GM21526 (cell line): ENCODE measurements around the gene QARS1.
A peak's percentile ranks its signal among the peaks of the same experiment; 100 is the strongest.

Experiments used
- ATAC-seq: cut with Tn5 transposase; IDR thresholded peaks from one replicate; pipeline ENCODE4 v1.9.1; 2021; ENCODE audit warnings: moderate library complexity; ENCODE audit not compliant: unreplicated experiment, low FRiP score

Gene QARS1

GRCh38 chr3:49121132-49121736 lies 16.7 kb upstream of the QARS1 start:
- peak; percentile 2 for ATAC-seq

GRCh38 chr3:49120438-49121131 lies 16.0 kb upstream of the QARS1 start, which contains the start of gene USP19:
TSS of gene USP19 (minus strand) at chr3:49120823. CDS start at chr3:49119145, 1,678 bp downstream.
- peak; percentile 78 for ATAC-seq

GRCh38 chr3:49120096-49120437 lies 15.5 kb upstream of the QARS1 start:
- no peak for ATAC-seq

GRCh38 chr3:49119439-49119838 lies 14.9 kb upstream of the QARS1 start:
- ATAC-seq, result no peak

- no peak for ATAC-seq
Measured at GRCh38 chr3:49119036-49119435, 14.5 kb upstream of the QARS1 start.

- no peak for ATAC-seq
Measured at GRCh38 chr3:49112262-49112661, 7.7 kb upstream of the QARS1 start.

GRCh38 chr3:49111347-49111746 lies 6.8 kb upstream of the QARS1 start:
- no peak for ATAC-seq

GRCh38 chr3:49110780-49111179 lies 6.2 kb upstream of the QARS1 start:
- ATAC-seq, result no peak

- ATAC-seq, result no peak
Measured at GRCh38 chr3:49108346-49108745, 3.8 kb upstream of the QARS1 start.

GRCh38 chr3:49104052-49104426 lies 518 bp downstream of the QARS1 start:
- ATAC-seq, result no peak

GRCh38 chr3:49100046-49100615 lies 4.4 kb downstream of the QARS1 start:
- ATAC-seq, result no peak

- ATAC-seq, result no peak
Measured at GRCh38 chr3:49098910-49099630, 5.5 kb downstream of the QARS1 start.

- ATAC-seq, result no peak
Measured at GRCh38 chr3:49098429-49098828, 6.1 kb downstream of the QARS1 start.

GRCh38 chr3:49093853-49094767 lies 10.4 kb downstream of the QARS1 start, which contains the start of gene QRICH1:
TSS of gene QRICH1 (minus strand) at chr3:49094071. CDS start at chr3:49077017, 17,054 bp downstream.
- peak; percentile 67 for ATAC-seq

GRCh38 chr3:49092938-49093852 lies 11.4 kb downstream of the QARS1 start:
- peak; percentile 31 for ATAC-seq

GRCh38 chr3:49081429-49081828 lies 23.1 kb downstream of the QARS1 start:
- ATAC-seq, result no peak

GRCh38 chr3:49079270-49079669 lies 25.3 kb downstream of the QARS1 start:
- ATAC-seq, result no peak

- ATAC-seq, result no peak
Measured at GRCh38 chr3:49076646-49077045, 27.9 kb downstream of the QARS1 start.

GRCh38 chr3:49076116-49076515 lies 28.4 kb downstream of the QARS1 start:
- ATAC-seq, result no peak
